ENCODE data around the gene ITSN1.
"Not testable (repeated sequence)": the region's sequence is repeated elsewhere in the genome, so short reads cannot be mapped to it uniquely, and the experiment has no call there.

Gene ITSN1

GRCh38 chr21:33684068-33684467, 41.8 kb downstream of the ITSN1 start:
- DNase-seq = no peak

- no peak for DNase-seq
Measured at GRCh38 chr21:33684923-33685560, 42.7 kb downstream of the ITSN1 start.

- peak in 1 of 2 donors; percentile 29 for DNase-seq
Measured at GRCh38 chr21:33685613-33686197, 43.4 kb downstream of the ITSN1 start.

GRCh38 chr21:33686386-33686785, 44.1 kb downstream of the ITSN1 start:
- DNase-seq = no peak

GRCh38 chr21:33687634-33688033, 45.3 kb downstream of the ITSN1 start:
- no peak for DNase-seq

GRCh38 chr21:33688353-33688752, 46.1 kb downstream of the ITSN1 start:
- DNase-seq = no peak

GRCh38 chr21:33690874-33691273, 48.6 kb downstream of the ITSN1 start:
- no peak for DNase-seq

GRCh38 chr21:33691945-33692603, 49.8 kb downstream of the ITSN1 start:
- peak in 1 of 2 donors; percentile 22 for DNase-seq

- DNase-seq = no peak
Measured at GRCh38 chr21:33695813-33696212, 53.5 kb downstream of the ITSN1 start.

GRCh38 chr21:33696465-33696864, 54.2 kb downstream of the ITSN1 start:
- DNase-seq = no peak

- DNase-seq = no peak
Measured at GRCh38 chr21:33698087-33698860, 56.0 kb downstream of the ITSN1 start.

GRCh38 chr21:33699277-33699676, 57.0 kb downstream of the ITSN1 start:
- DNase-seq = no peak

- no peak for DNase-seq
Measured at GRCh38 chr21:33700491-33700890, 58.2 kb downstream of the ITSN1 start.

- DNase-seq = no peak
Measured at GRCh38 chr21:33703750-33704606, 61.7 kb downstream of the ITSN1 start.

- DNase-seq = no peak
Measured at GRCh38 chr21:33707846-33708245, 65.5 kb downstream of the ITSN1 start.

GRCh38 chr21:33708874-33709273, 66.6 kb downstream of the ITSN1 start:
- no peak for DNase-seq

- DNase-seq = no peak
Measured at GRCh38 chr21:33712022-33712803, 69.9 kb downstream of the ITSN1 start.

- DNase-seq = no peak
Measured at GRCh38 chr21:33721081-33721480, 78.8 kb downstream of the ITSN1 start.

GRCh38 chr21:33729139-33729538, 86.8 kb downstream of the ITSN1 start:
- DNase-seq = not testable (repeated sequence)

GRCh38 chr21:33729641-33730040, 87.3 kb downstream of the ITSN1 start:
- DNase-seq = no peak

GRCh38 chr21:33731447-33731846, 89.1 kb downstream of the ITSN1 start:
- no peak for DNase-seq

- no peak for DNase-seq
Measured at GRCh38 chr21:33732038-33732437, 89.7 kb downstream of the ITSN1 start.

All from inflammatory macrophage (primary cell).